Measurements from ENCODE around the gene MYH2. TPM values are rescaled to one million over a fixed set of nuclear protein-coding genes. Genes with fewer than 3 reads are reported as not detected.

Gene MYH2
- total RNA-seq, 2 donors from 2014 or later = 0.99 TPM; not detected in 1

DNA sequence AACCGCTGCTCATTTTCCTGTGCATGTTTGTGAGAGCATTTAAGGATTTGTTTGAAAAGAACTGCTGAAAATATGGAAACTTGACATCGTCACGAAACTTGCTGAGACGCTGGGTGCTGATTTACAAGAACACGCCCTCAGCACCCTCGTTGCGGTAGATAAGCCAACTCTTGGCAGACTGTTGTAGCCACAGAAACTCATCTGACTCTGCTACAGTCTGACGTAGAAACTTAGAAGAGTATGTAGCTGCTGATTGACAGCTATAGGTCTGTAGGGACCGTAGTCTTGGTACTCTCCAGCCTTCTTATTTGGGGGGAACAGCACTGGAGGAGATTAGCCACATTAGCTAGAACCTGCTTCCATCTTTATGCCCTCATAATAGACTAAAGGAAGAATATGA lies 36.1 kb upstream of the MYH2 start:
- no peak overlapping the region for H3K27ac Mint-ChIP-seq
- H3K9me3 Mint-ChIP-seq = no peaks in the 10 kb centered on the region
- no peaks in the 10 kb centered on the region for H3K9me3 ChIP-seq (ENCODE audit: control insufficient read depth, low read length)
- H3K27me3 Mint-ChIP-seq (ENCODE audit: insufficient read depth) = no peaks in the 10 kb centered on the region
- H3K4me1 Mint-ChIP-seq = no peaks in the 10 kb centered on the region
- no peak overlapping the region for H3K9ac ChIP-seq (ENCODE audit: extremely low read depth, low read length, poor library complexity, severe bottlenecking)
- TF ChIP-seq, protein P1, sequence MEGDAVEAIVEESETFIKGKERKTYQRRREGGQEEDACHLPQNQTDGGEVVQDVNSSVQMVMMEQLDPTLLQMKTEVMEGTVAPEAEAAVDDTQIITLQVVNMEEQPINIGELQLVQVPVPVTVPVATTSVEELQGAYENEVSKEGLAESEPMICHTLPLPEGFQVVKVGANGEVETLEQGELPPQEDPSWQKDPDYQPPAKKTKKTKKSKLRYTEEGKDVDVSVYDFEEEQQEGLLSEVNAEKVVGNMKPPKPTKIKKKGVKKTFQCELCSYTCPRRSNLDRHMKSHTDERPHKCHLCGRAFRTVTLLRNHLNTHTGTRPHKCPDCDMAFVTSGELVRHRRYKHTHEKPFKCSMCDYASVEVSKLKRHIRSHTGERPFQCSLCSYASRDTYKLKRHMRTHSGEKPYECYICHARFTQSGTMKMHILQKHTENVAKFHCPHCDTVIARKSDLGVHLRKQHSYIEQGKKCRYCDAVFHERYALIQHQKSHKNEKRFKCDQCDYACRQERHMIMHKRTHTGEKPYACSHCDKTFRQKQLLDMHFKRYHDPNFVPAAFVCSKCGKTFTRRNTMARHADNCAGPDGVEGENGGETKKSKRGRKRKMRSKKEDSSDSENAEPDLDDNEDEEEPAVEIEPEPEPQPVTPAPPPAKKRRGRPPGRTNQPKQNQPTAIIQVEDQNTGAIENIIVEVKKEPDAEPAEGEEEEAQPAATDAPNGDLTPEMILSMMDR (conservative IDR thresholded peaks at IDR 0.05) = no peak
- H3K4me3 ChIP-seq (ENCODE audit: low read length) = no peak overlapping the region
- no peaks in the 10 kb centered on the region for H3K36me3 Mint-ChIP-seq (ENCODE audit: low read depth)
- H3K36me3 ChIP-seq (ENCODE audit: control insufficient read depth, insufficient read depth, low read length) = no peaks in the 10 kb centered on the region
- WGBS, 2 experiments (ENCODE audit: insufficient coverage in 1 of 2, insufficient read length in 1 of 2) = 93 to 95% methylated on average over 8 to 9 of the region's 9 CpGs
- no peaks in the 10 kb centered on the region for H3K27me3 ChIP-seq (ENCODE audit: control insufficient read depth, insufficient read depth, low read length, poor library complexity, severe bottlenecking)
- H3K4me1 ChIP-seq (ENCODE audit: control insufficient read depth, insufficient read depth, low read length) = no peaks in the 10 kb centered on the region
- H3K27ac ChIP-seq (ENCODE audit: low read depth, low read length) = no peak overlapping the region
- DNase-seq = no peak
- H3K4me3 Mint-ChIP-seq = no peak overlapping the region

- Mint-ChIP-seq H3K4me1 (peaks cover 6% of the 10 kb centered on the region), H3K27me3 (ENCODE audit: insufficient read depth) (no peaks in the 10 kb centered on the region), H3K36me3 (ENCODE audit: low read depth) (no peaks in the 10 kb centered on the region), H3K27ac (no peak overlapping the region), H3K4me3 (no peak overlapping the region), H3K9me3 (no peaks in the 10 kb centered on the region)
- Histone ChIP-seq H3K27me3 (ENCODE audit: control insufficient read depth, insufficient read depth, low read length, poor library complexity, severe bottlenecking) (no peaks in the 10 kb centered on the region), H3K27ac (ENCODE audit: low read depth, low read length) (no peak overlapping the region), H3K9ac (ENCODE audit: extremely low read depth, low read length, poor library complexity, severe bottlenecking) (no peak overlapping the region), H3K4me3 (ENCODE audit: low read length) (no peak overlapping the region), H3K4me1 (ENCODE audit: control insufficient read depth, insufficient read depth, low read length) (peaks cover 6% of the 10 kb centered on the region), H3K36me3 (ENCODE audit: control insufficient read depth, insufficient read depth, low read length) (no peaks in the 10 kb centered on the region), H3K9me3 (ENCODE audit: control insufficient read depth, low read length) (no peaks in the 10 kb centered on the region)
- TF ChIP-seq, protein P1 (conservative IDR thresholded peaks at IDR 0.05) = no peak
- no peak for DNase-seq
- 69 to 73% methylated on average over 2 to 4 of the region's 4 CpGs for WGBS, 2 experiments (ENCODE audit: insufficient coverage in 1 of 2, insufficient read length in 1 of 2)
Observed at GRCh38 chr17:10583834-10584233, 34.4 kb upstream of the MYH2 start.

DNA sequence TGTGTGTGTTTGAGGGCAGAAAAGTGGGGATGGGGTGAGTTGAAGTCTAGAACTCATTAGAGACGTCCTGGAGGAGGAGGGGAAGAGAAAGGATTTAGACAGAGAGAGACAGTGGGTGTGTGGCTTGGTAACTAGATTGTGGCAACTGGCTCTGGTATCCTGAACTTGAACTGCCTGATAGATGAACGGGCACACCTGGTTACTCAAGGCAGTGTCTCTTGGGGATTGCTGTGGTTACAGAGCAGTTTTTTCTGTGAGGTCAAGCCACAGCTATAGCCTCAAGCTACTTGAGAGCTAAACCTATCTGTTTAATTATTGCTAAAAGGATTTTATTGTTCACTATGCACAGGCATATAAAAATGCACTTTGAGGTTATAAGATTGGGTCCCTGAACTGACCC lies 29.8 kb upstream of the MYH2 start:
- TF ChIP-seq, protein P1 (conservative IDR thresholded peaks at IDR 0.05) = no peak
- 79 to 100% methylated on average over 1 to 2 of the region's 2 CpGs for WGBS, 2 experiments (ENCODE audit: insufficient coverage in 1 of 2, insufficient read length in 1 of 2)
- Mint-ChIP-seq H3K4me3 (no peak overlapping the region), H3K4me1 (peaks cover 6% of the 10 kb centered on the region), H3K27me3 (ENCODE audit: insufficient read depth) (no peaks in the 10 kb centered on the region), H3K36me3 (ENCODE audit: low read depth) (no peaks in the 10 kb centered on the region), H3K9me3 (no peaks in the 10 kb centered on the region), H3K27ac (no peak overlapping the region)
- Histone ChIP-seq H3K9ac (ENCODE audit: extremely low read depth, low read length, poor library complexity, severe bottlenecking) (no peak overlapping the region), H3K4me1 (ENCODE audit: control insufficient read depth, insufficient read depth, low read length) (peaks cover 6% of the 10 kb centered on the region), H3K4me3 (ENCODE audit: low read length) (no peak overlapping the region), H3K36me3 (ENCODE audit: control insufficient read depth, insufficient read depth, low read length) (no peaks in the 10 kb centered on the region), H3K9me3 (ENCODE audit: control insufficient read depth, low read length) (no peaks in the 10 kb centered on the region), H3K27me3 (ENCODE audit: control insufficient read depth, insufficient read depth, low read length, poor library complexity, severe bottlenecking) (no peaks in the 10 kb centered on the region), H3K27ac (ENCODE audit: low read depth, low read length) (no peak overlapping the region)
- DNase-seq = no peak
